Prostate gland (tissue), 2 donors: Measurements from ENCODE around the gene NUTM2B. TPM values are rescaled to one million over a fixed set of nuclear protein-coding genes. Genes with fewer than 3 reads are reported as not detected.
"Not testable (repeated sequence)": the region's sequence is repeated elsewhere in the genome, so short reads cannot be mapped to it uniquely, and the experiment has no call there.

Experiments
- DNase-seq: peaks from one replicate; pipeline ENCODE4 v3.0.0-alpha.2; 2019; ENCODE audit warnings: low spot score
- H3K27ac ChIP-seq, 2 donors: fragments of 200-600 bp; sonication (generic); 2 replicates each; pipeline ENCODE4 v1.5.1; 2017 to 2019
- H3K27me3 ChIP-seq: fragments of 200-600 bp; sonication (generic); replicated peaks from 2 replicates; pipeline ENCODE4 v1.5.1; 2019; ENCODE audit not compliant: insufficient read depth
- H3K36me3 ChIP-seq, 2 donors: fragments of 200-600 bp; sonication (generic); 1 replicate in 1 of 2; 2 replicates in 1 of 2; pipeline versions ENCODE4 v1.5.1 to v1.8.1; 2017 to 2019
- H3K4me1 ChIP-seq: fragments of 200-600 bp; sonication (generic); replicated peaks from 2 replicates; pipeline ENCODE4 v1.5.1; 2019
- H3K4me3 ChIP-seq, 2 donors: fragments of 200-600 bp; sonication (generic); 2 replicates each; pipeline ENCODE4 v1.5.1; 2017 to 2019
- H3K9me3 ChIP-seq: fragments of 200-600 bp; sonication (generic); 2 replicates; pipeline ENCODE4 v1.5.1; 2017
- WGBS: methylation state at CpG from one replicate; pipeline ENCODE4 v1.1.5; 2018; 5-methylcytosine and 5-hydroxymethylcytosine counted together
- intact Hi-C: fragments of 100-400 bp; cut with DNase I; formaldehyde crosslinking; loops from one replicate; pipeline ENCODE4 v1.14.2; 2022
- total RNA-seq, 2 donors: library from RNA; depleted of rRNA; stranded (reverse); fragments of >200 nt; gene quantifications; one replicate each; pipeline ENCODE4 v1.1.0, GENCODE V29; 2016

The NUTM2B gene
- total RNA-seq, 2 donors from 2014 or later, result 1.6 to 6.0 TPM

DNA sequence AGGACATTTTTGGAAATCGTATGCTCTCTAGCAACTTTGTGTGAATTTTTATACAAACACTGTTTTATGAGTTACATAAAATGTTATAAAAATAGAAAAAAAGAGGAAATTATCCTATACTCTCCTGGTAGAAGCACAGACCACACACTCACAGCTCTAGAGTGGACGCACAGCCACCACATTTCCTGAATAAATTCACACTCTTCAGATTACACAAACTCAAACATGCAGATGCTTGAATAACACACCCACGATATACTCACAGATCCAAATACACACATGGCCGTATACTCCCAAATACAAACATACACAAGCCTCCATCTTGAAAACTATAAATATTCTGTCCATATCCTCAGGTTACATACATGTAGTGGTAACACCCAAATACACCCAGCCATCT, 14.2 kb upstream of the NUTM2B start:
- H3K36me3 ChIP-seq, intact Hi-C loops, H3K9me3 ChIP-seq, H3K27ac ChIP-seq, DNase-seq, H3K27me3 ChIP-seq, H3K4me3 ChIP-seq, H3K4me1 ChIP-seq: not testable (repeated sequence)
- 73% methylated on average over 4 of the region's 4 CpGs for WGBS

DNA sequence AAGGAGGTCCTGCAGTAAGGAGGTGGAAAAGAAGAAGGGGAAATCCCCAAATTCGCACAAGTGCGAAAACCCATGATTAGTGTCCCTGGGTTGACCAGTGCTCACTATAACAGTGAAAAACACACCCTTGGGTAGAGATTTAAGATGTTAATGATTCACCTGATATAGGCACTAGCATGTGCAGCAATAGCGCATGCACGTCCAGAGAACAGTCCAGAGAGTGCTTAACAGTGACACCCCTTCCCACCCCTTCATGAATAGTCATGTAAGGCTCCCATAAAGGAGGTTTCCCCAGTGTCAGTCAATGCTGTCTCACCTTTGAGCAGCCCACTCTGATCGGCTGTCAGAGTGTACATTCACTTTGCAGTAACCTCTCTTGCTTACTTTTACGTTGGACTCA, 6.4 kb upstream of the NUTM2B start:
- H3K27me3 ChIP-seq, H3K36me3 ChIP-seq, H3K9me3 ChIP-seq, H3K4me3 ChIP-seq, DNase-seq, H3K27ac ChIP-seq, intact Hi-C loops, H3K4me1 ChIP-seq: not testable (repeated sequence)
- 100% methylated on average over 1 of the region's 6 CpGs for WGBS

- H3K36me3 ChIP-seq, H3K27ac ChIP-seq, H3K9me3 ChIP-seq, H3K4me1 ChIP-seq, H3K27me3 ChIP-seq, intact Hi-C loops, DNase-seq, H3K4me3 ChIP-seq: not testable (repeated sequence)
- WGBS, result 86% methylated on average over 3 of the region's 5 CpGs
These were observed 5.9 kb upstream of the NUTM2B start for GRCh38 chr10:79697141-79697540.

GRCh38 chr10:79700381-79700944, 2.6 kb upstream of the NUTM2B start:
- WGBS, result 90% methylated on average over 29 of the region's 37 CpGs
- H3K36me3 ChIP-seq, H3K9me3 ChIP-seq, DNase-seq, H3K4me1 ChIP-seq, H3K4me3 ChIP-seq, H3K27me3 ChIP-seq, intact Hi-C loops, H3K27ac ChIP-seq: not testable (repeated sequence)

- H3K4me3 ChIP-seq, intact Hi-C loops, H3K36me3 ChIP-seq, H3K4me1 ChIP-seq, H3K9me3 ChIP-seq, DNase-seq, H3K27me3 ChIP-seq, H3K27ac ChIP-seq: not testable (repeated sequence)
- 97% methylated on average over 5 of the region's 8 CpGs for WGBS
These were observed 4.0 kb downstream of the NUTM2B start for GRCh38 chr10:79707017-79707416.

- H3K36me3 ChIP-seq, intact Hi-C loops, DNase-seq, H3K9me3 ChIP-seq, H3K27me3 ChIP-seq, H3K27ac ChIP-seq, H3K4me1 ChIP-seq, H3K4me3 ChIP-seq: not testable (repeated sequence)
- no CpG with 5 or more reads among the region's 3 CpGs for whole genome bisulfite sequencing
These were observed 11.9 kb downstream of the NUTM2B start for GRCh38 chr10:79714976-79715375.

DNA sequence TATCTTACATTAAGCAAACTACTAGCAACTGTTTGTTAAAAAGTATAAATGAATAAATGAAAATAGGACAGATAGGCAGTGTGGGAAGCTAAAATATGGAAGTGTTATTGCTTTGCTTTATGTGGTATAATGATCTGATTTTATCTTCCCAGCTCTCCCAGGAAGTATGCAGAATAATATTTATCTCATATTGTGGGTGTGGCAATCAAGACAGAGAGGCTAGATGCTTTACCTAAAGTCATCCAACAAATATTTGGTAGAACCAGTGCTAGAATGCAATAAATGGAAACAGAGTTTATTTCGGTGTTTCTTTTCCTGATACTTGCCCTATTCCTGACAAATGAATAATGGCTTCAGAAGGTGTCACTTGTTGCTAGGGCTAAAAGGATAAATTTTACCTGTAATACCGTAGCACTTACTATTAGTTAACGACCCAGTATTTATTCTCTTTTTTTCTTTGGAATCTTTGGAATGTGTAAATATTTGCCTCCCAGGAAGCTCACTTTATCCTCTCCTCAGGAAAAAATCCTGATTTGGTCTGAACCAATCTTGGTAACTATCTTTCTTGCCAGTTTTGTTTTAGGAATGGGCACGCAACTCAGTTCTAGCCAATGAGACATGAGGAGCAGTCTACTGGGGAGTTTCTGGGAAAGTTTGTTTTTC, 14.0 kb downstream of the NUTM2B start:
- H3K36me3 ChIP-seq, H3K27ac ChIP-seq, H3K27me3 ChIP-seq, intact Hi-C loops, DNase-seq, H3K4me1 ChIP-seq, H3K4me3 ChIP-seq, H3K9me3 ChIP-seq: not testable (repeated sequence)
- 44% methylated on average over 3 of the region's 4 CpGs for WGBS

DNA sequence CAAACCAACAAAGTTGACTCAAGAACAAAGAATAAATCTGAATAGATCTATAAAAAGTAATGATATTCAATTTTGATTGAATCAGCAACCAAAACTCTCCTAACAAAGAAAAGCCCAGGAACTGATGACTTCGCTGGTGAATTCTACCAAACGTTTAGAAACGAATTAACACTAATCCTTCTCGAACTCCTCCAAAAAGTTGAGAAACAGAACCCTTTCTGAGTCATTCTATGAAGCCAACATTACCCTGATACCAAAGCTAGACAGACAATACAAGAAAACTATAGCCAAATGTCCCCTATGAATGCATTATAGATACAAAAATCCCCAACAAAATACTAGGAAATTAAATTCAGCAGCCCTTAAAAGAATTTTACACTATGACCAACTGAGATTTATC, 17.0 kb downstream of the NUTM2B start:
- H3K9me3 ChIP-seq, intact Hi-C loops: not testable (repeated sequence)
- WGBS, result 91% methylated on average over 4 of the region's 4 CpGs

DNA sequence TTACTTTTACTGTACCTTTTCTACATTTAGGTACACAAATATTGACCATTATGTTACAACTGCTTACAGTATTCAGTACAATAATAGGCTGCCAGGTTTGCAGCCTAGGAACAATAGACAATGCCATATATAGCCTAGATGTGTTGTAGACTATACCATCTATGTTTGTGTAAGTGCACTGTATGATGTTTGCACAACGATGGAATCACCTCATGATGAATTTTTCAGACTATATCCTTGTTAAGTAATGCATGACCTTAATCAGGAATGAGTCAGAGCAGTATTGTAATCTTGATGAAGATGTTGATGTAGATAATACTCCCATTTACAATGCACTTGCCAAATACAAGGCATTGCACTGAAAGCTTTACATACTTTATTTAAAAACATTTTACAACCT, 23.6 kb downstream of the NUTM2B start:
- 50% methylated on average over 1 of the region's 1 CpG for WGBS
- H3K9me3 ChIP-seq, intact Hi-C loops: not testable (repeated sequence)

More for the DNA sequence above, 17.0 kb downstream of the NUTM2B start:
- not testable (repeated sequence) for DNase-seq, H3K27ac ChIP-seq, H3K4me1 ChIP-seq, H3K27me3 ChIP-seq, H3K4me3 ChIP-seq, H3K36me3 ChIP-seq

DNA sequence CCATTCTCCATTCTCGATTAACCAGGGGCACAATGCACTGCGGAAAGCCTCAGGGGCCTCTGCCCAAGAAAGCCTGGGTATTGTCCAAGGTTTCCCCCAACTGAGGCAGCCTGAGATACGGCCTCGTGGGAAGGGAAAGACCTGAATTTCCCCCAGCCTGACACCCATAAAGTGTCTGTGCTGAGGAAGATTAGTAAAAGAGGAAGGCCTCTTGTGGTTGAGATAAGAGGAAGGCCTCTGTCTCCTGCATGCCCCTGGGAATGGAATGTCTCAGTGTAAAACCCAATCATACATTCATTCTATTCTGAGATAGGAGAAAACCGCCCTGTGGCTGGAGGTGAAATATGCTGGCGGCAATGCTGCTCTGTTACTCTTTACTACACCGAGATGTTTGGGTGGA, 41.8 kb downstream of the NUTM2B start:
- H3K36me3 ChIP-seq, intact Hi-C loops: not testable (repeated sequence)
- WGBS, result 76% methylated on average over 7 of the region's 7 CpGs

More for the DNA sequence above, 23.6 kb downstream of the NUTM2B start:
- not testable (repeated sequence) for H3K4me1 ChIP-seq, H3K36me3 ChIP-seq, H3K4me3 ChIP-seq, H3K27ac ChIP-seq, DNase-seq, H3K27me3 ChIP-seq

DNA sequence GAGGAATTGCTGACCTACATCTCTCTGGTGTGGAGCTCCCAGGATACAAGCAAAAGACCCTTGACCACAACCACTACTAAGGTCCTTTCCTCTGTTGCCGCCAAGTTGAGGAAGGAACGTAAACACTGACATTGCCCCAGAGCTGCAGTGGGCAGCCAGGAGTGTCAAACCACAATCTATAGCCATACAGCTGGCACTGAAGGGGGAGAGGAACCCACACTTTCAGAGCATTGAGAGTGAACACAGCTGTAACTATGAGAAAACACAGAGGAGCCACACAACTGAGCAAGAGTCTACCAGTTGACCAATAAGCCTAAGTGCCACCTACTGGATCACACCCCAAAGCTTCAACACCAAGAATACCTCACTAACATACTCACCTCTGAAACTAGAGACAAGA, 45.5 kb downstream of the NUTM2B start:
- H3K36me3 ChIP-seq, H3K4me3 ChIP-seq, H3K27me3 ChIP-seq, H3K27ac ChIP-seq, H3K9me3 ChIP-seq, intact Hi-C loops, DNase-seq, H3K4me1 ChIP-seq: not testable (repeated sequence)
- 100% methylated on average over 2 of the region's 2 CpGs for WGBS

More for the DNA sequence above, 41.8 kb downstream of the NUTM2B start:
- H3K4me1 ChIP-seq, H3K27me3 ChIP-seq, DNase-seq, H3K4me3 ChIP-seq, H3K9me3 ChIP-seq, H3K27ac ChIP-seq: not testable (repeated sequence)

DNA sequence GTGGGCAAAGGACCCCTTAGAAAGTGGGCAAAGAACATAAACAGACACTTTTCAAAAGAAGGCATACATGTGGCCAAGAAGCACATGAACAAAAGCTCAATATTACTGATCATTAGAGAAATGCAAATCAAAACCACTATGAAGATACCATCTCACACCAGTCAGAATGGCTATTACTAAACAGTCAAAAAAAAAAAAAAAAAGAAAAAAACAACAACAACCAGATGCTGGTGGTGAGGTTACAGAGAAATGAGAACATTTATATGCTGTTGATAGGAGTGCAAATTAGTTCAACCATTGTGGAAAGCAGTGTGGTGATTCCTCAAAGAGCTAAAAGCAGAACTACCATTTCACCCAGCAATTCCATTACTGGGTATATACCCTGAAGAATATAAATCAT, 50.6 kb downstream of the NUTM2B start:
- intact Hi-C loops, H3K27ac ChIP-seq, DNase-seq, H3K36me3 ChIP-seq, H3K9me3 ChIP-seq, H3K4me1 ChIP-seq, H3K4me3 ChIP-seq, H3K27me3 ChIP-seq: not testable (repeated sequence)
